Retina (tissue), 1 donor: Measurements from ENCODE around the gene MKRN1.
"Not testable (repeated sequence)": the region's sequence is repeated elsewhere in the genome, so short reads cannot be mapped to it uniquely, and the experiment has no call there.

Experiments used
- DNase-seq: peaks from one replicate; pipeline ENCODE4 v3.0.0-alpha.2; 2016

Gene MKRN1

GRCh38 chr7:140426130-140426529, 53.2 kb downstream of the MKRN1 start:
- no peak for DNase-seq

GRCh38 chr7:140425718-140426117, 53.6 kb downstream of the MKRN1 start:
- no peak for DNase-seq

GRCh38 chr7:140423501-140423900, 55.8 kb downstream of the MKRN1 start:
- DNase-seq: no peak

- no peak for DNase-seq
Observed at GRCh38 chr7:140421521-140421920, 57.8 kb downstream of the MKRN1 start.

GRCh38 chr7:140418653-140419052, 60.7 kb downstream of the MKRN1 start:
- no peak for DNase-seq

GRCh38 chr7:140418156-140418472, 61.2 kb downstream of the MKRN1 start:
- not testable (repeated sequence) for DNase-seq

GRCh38 chr7:140417456-140418155, 61.7 kb downstream of the MKRN1 start:
- DNase-seq: no peak

GRCh38 chr7:140416560-140416959, 62.7 kb downstream of the MKRN1 start:
- no peak for DNase-seq

GRCh38 chr7:140415816-140416215, 63.5 kb downstream of the MKRN1 start:
- not testable (repeated sequence) for DNase-seq

- DNase-seq: no peak
Observed at GRCh38 chr7:140415361-140415760, 63.9 kb downstream of the MKRN1 start.

GRCh38 chr7:140404565-140405065, 74.7 kb downstream of the MKRN1 start:
- DNase-seq: peak; percentile 8

- peak; percentile 11 for DNase-seq
Observed at GRCh38 chr7:140403878-140404564, 75.3 kb downstream of the MKRN1 start, which contains the start of gene RAB19. Gene RAB19, plus strand, starts transcription at chr7:140404058. Its CDS starts 3,589 bp downstream, at chr7:140407647.
